CD14-positive monocyte (primary cell): ENCODE measurements around the gene KCNIP3. TPM values are rescaled to one million over a fixed set of nuclear protein-coding genes. Genes with fewer than 3 reads are reported as not detected.

ENCODE experiments used
- DNase-seq, 3 donors: peaks; one replicate each; pipeline ENCODE4 v3.0.0-alpha.2; 2011 to 2022
- H2AFZ ChIP-seq: 2 replicates; pipeline ENCODE4 v1.6.0; 2012; ENCODE audit warnings: mild to moderate bottlenecking, low read depth, low read length, inconsistent platforms; ENCODE audit not compliant: insufficient read depth, poor library complexity, severe bottlenecking
- H3K27ac ChIP-seq, 2 donors: 1 replicate in 1 of 2; 2 replicates in 1 of 2; pipeline ENCODE4 v1.5.1; 2012 to 2013; ENCODE audit warnings: low read length in 2 of 2, control low read depth in 1 of 2, inconsistent platforms in 1 of 2, low read depth in 1 of 2, mild to moderate bottlenecking in 1 of 2
- H3K27me3 ChIP-seq, 2 donors: one replicate each; pipeline versions ENCODE4 v1.6.0 to v1.6.1; 2011 to 2013; ENCODE audit warnings: low read length in 2 of 2; ENCODE audit not compliant: control insufficient read depth in 2 of 2, insufficient read depth in 2 of 2
- H3K36me3 ChIP-seq, 2 donors: replicated peaks in 1 of 2; 1 replicate in 1 of 2; 2 replicates in 1 of 2; pipeline versions ENCODE4 v1.5.1 to v1.6.1; 2012 to 2013; ENCODE audit warnings: low read length in 2 of 2, control low read depth in 1 of 2, inconsistent platforms in 1 of 2, mild to moderate bottlenecking in 1 of 2; ENCODE audit not compliant: insufficient read depth in 2 of 2, control insufficient read depth in 1 of 2
- H3K4me1 ChIP-seq, 2 donors: 1 replicate in 1 of 2; 2 replicates in 1 of 2; pipeline versions ENCODE4 v1.5.1 to v1.6.1; 2012 to 2013; ENCODE audit warnings: low read length in 2 of 2, control low read depth in 1 of 2, inconsistent platforms in 1 of 2, mild to moderate bottlenecking in 1 of 2, moderate library complexity in 1 of 2; ENCODE audit not compliant: insufficient read depth in 2 of 2, control insufficient read depth in 1 of 2
- H3K4me2 ChIP-seq: replicated peaks from 2 replicates; pipeline ENCODE3; 2012; ENCODE audit warnings: low read length, moderate library complexity, mild to moderate bottlenecking; ENCODE audit not compliant: poor library complexity, severe bottlenecking; ENCODE audit errors: extremely low read depth
- H3K4me3 ChIP-seq, 3 experiments: fragments of 200-600 bp in 1 of 3; sonication (generic) in 1 of 3; replicated peaks in 1 of 3; 1 replicate in 2 of 3; 2 replicates in 1 of 3; pipeline ENCODE4 v1.5.1; 2011 to 2013; ENCODE audit warnings: low read length in 3 of 3, mild to moderate bottlenecking in 3 of 3, control low read depth in 2 of 3, low read depth in 2 of 3, inconsistent platforms in 1 of 3, moderate library complexity in 1 of 3
- H3K79me2 ChIP-seq: 2 replicates; pipeline ENCODE4 v1.6.0; 2012; ENCODE audit warnings: mild to moderate bottlenecking, control low read depth, inconsistent platforms, low read length, moderate library complexity; ENCODE audit not compliant: insufficient read depth
- H3K9ac ChIP-seq: 2 replicates; pipeline ENCODE4 v1.6.0; 2017; ENCODE audit warnings: low read length, mild to moderate bottlenecking; ENCODE audit not compliant: insufficient read depth, poor library complexity, severe bottlenecking
- H3K9me3 ChIP-seq, 2 donors: replicated peaks in 1 of 2; 1 replicate in 1 of 2; 2 replicates in 1 of 2; pipeline versions ENCODE4 v1.5.1 to v1.6.1; 2012 to 2013; ENCODE audit warnings: low read length in 2 of 2, control low read depth in 1 of 2; ENCODE audit not compliant: control insufficient read depth in 1 of 2, insufficient read depth in 1 of 2
- H4K20me1 ChIP-seq: 2 replicates; pipeline ENCODE4 v1.6.0; 2012; ENCODE audit warnings: mild to moderate bottlenecking, low read length, control low read depth, moderate library complexity; ENCODE audit not compliant: insufficient read depth
- H3K27ac Mint-ChIP-seq, 7 donors: one replicate each; pipeline ENCODE4 v1.8.0; 2020; ENCODE audit warnings: mild to moderate bottlenecking in 7 of 7, mixed read lengths in 7 of 7, moderate library complexity in 6 of 7, inconsistent platforms in 2 of 7
- H3K27me3 Mint-ChIP-seq, 3 donors: one replicate each; pipeline ENCODE4 v1.8.0; 2021 to 2022; ENCODE audit warnings: low read depth in 3 of 3, mild to moderate bottlenecking in 3 of 3, mixed read lengths in 3 of 3, moderate library complexity in 3 of 3, inconsistent platforms in 1 of 3
- H3K36me3 Mint-ChIP-seq, 2 donors: one replicate each; pipeline ENCODE4 v1.8.0; 2020; ENCODE audit warnings: mixed read lengths in 2 of 2, inconsistent platforms in 1 of 2, mild to moderate bottlenecking in 1 of 2
- H3K4me1 Mint-ChIP-seq: one replicate; pipeline ENCODE4 v1.8.0; 2020; ENCODE audit warnings: mild to moderate bottlenecking, mixed read lengths
- H3K4me3 Mint-ChIP-seq, 2 donors: one replicate each; pipeline ENCODE4 v1.8.0; 2020; ENCODE audit warnings: mild to moderate bottlenecking in 2 of 2, mixed read lengths in 2 of 2, moderate library complexity in 1 of 2
- H3K9me3 Mint-ChIP-seq, 7 donors: one replicate each; pipeline ENCODE4 v1.8.0; 2020 to 2022; ENCODE audit warnings: mixed read lengths in 7 of 7, mild to moderate bottlenecking in 6 of 7, moderate library complexity in 6 of 7, inconsistent platforms in 2 of 7
- CTCF ChIP-seq: fragments of 200-600 bp; IDR thresholded peaks from one replicate; pipeline ENCODE4 v1.8.0; 2022; ENCODE audit warnings: antibody characterized with exemption, mild to moderate bottlenecking
- WGBS: methylation state at CpG from one replicate; pipeline ENCODE4 v1.1.5; 2013; ENCODE audit warnings: missing lambda C conversion rate; ENCODE audit not compliant: insufficient coverage; 5-methylcytosine and 5-hydroxymethylcytosine counted together
- intact Hi-C, 2 donors: fragments of 100-400 bp; cut with micrococcal nuclease; formaldehyde crosslinking; loops; one replicate each; pipeline versions ENCODE4 v1.15.0 to v1.15.1; 2023
- polyA plus RNA-seq, 3 donors: library from polyadenylated mRNA; depleted of rRNA in 1 of 3; unstranded in 2 of 3; stranded (reverse) in 1 of 3; fragments of 300-500 nt in 2 of 3; fragments of >200 nt in 1 of 3; fragmentation: Illumina TruSeq in 2 of 3; gene quantifications; 1 replicate in 2 of 3; 2 replicates in 1 of 3; pipeline ENCODE4 v1.2.3, GENCODE V29; 2012 to 2021

The KCNIP3 gene
- polyA plus RNA-seq, 3 donors, result not detected

DNA sequence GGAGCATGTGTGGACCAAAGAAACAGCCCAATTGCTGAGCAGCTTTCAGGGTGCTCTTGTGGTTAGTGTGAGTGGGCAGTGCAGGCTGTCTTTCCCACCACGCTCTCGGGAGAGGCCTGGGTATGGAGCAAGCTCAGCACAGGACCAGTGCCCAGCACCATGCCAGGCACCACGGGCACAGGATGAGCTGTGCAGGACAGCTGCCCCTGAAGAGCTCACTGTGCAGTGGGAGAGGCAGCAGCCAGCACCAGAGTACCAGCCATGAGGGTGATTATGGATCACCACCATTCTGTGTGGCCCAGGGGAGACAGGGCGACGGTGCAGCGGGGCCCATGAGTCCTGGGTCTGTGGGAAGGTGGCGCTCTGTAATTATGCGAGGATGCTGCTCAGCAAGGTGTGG lies 75.7 kb downstream of the KCNIP3 start:
- Histone ChIP-seq H3K27me3 (no peaks in the 10 kb centered on the region), H3K4me2 (no peak overlapping the region), H3K36me3 (no peaks in the 10 kb centered on the region), H2AFZ (no peak overlapping the region), H3K4me1 (no peaks in the 10 kb centered on the region), H4K20me1 (no peaks in the 10 kb centered on the region), H3K9me3 (no peaks in the 10 kb centered on the region), H3K4me3 (no peak overlapping the region), H3K9ac (no peak overlapping the region), H3K79me2 (no peaks in the 10 kb centered on the region), H3K27ac (no peak overlapping the region)
- H3K4me1 Mint-ChIP-seq, result no peaks in the 10 kb centered on the region
- H3K27me3 Mint-ChIP-seq, result peaks cover 1 to 19% (median 6%) of the 10 kb centered on the region in 3 donors
- H3K36me3 Mint-ChIP-seq, result no peaks in the 10 kb centered on the region
- no peak for TF ChIP-seq CTCF
- whole genome bisulfite sequencing, result 94% methylated on average over 6 of the region's 8 CpGs
- intact Hi-C loops, result no loop called here
- no peak overlapping the region for H3K27ac Mint-ChIP-seq
- DNase-seq, result no peak
- peaks cover 0 to 3% (median 2%) of the 10 kb centered on the region in 7 donors for H3K9me3 Mint-ChIP-seq
- H3K4me3 Mint-ChIP-seq, result no peak overlapping the region

- Histone ChIP-seq H3K4me1 (no peaks in the 10 kb centered on the region), H2AFZ (no peak overlapping the region), H3K4me2 (no peak overlapping the region), H4K20me1 (no peaks in the 10 kb centered on the region), H3K9ac (no peak overlapping the region), H3K4me3 (no peak overlapping the region), H3K27me3 (no peaks in the 10 kb centered on the region), H3K79me2 (no peaks in the 10 kb centered on the region), H3K36me3 (no peaks in the 10 kb centered on the region), H3K27ac (no peak overlapping the region), H3K9me3 (no peaks in the 10 kb centered on the region)
- Mint-ChIP-seq H3K27me3 (peaks cover 0 to 14% (median 7%) of the 10 kb centered on the region in 3 donors), H3K4me1 (no peaks in the 10 kb centered on the region), H3K9me3 (peaks cover 0 to 3% (median 2%) of the 10 kb centered on the region in 7 donors), H3K36me3 (no peaks in the 10 kb centered on the region), H3K4me3 (no peak overlapping the region), H3K27ac (no peak overlapping the region)
- no peak for TF ChIP-seq CTCF
- intact Hi-C loops, result no loop called here
- DNase-seq, result no peak
- 92% methylated on average over 4 of the region's 6 CpGs for WGBS
These were observed 76.9 kb downstream of the KCNIP3 start for GRCh38 chr2:95374029-95374428.
